HEK293T (cell line): ENCODE results near the gene CYP24A1.

Experiments
- CTCF ChIA-PET: fragments of 350-600 bp; formaldehyde crosslinking; extraction: SDS; loops from one replicate; lab custom pipeline; 2021; ENCODE audit warnings: antibody characterized with exemption, inconsistent platforms; lab: Yijun Ruan, JAX
- POLR2A ChIA-PET: fragments of 350-600 bp; formaldehyde crosslinking; extraction: SDS; loops from one replicate; lab custom pipeline; 2020; ENCODE audit warnings: antibody characterized with exemption, inconsistent platforms; lab: Yijun Ruan, JAX
- DNase-seq: peaks from one replicate; pipeline ENCODE4 v3.0.0; 2012; ENCODE audit warnings: mixed read lengths; ENCODE audit errors: extremely low spot score
- ARNT ChIP-seq: fragments of 450-650 bp; IDR thresholded peaks from 2 replicates; pipeline ENCODE4 v1.6.1; 2017; ENCODE audit warnings: mild to moderate bottlenecking
- BHLHE40 ChIP-seq: fragments of 450-650 bp; IDR thresholded peaks from 2 replicates; pipeline ENCODE4 v1.6.1; 2016; ENCODE audit warnings: mild to moderate bottlenecking, moderate library complexity, borderline replicate concordance
- CTBP1 ChIP-seq: fragments of 450-650 bp; IDR thresholded peaks from 2 replicates; pipeline ENCODE4 v1.6.1; 2016; ENCODE audit warnings: borderline replicate concordance
- ELF4 ChIP-seq: fragments of 450-650 bp; IDR thresholded peaks from 2 replicates; pipeline ENCODE4 v1.6.1; 2017; ENCODE audit warnings: antibody characterized with exemption
- FOXA1 ChIP-seq: fragments of 450-650 bp; IDR thresholded peaks from 2 replicates; pipeline ENCODE4 v1.6.1; 2016; ENCODE audit warnings: mild to moderate bottlenecking
- FOXK2 ChIP-seq: fragments of 450-650 bp; IDR thresholded peaks from 2 replicates; pipeline ENCODE4 v1.6.1; 2016; ENCODE audit warnings: mild to moderate bottlenecking
- FOXM1 ChIP-seq: fragments of 450-650 bp; IDR thresholded peaks from 2 replicates; pipeline ENCODE4 v1.6.1; 2017; ENCODE audit warnings: mild to moderate bottlenecking, borderline replicate concordance
- HDGF ChIP-seq: fragments of 450-650 bp; IDR thresholded peaks from 2 replicates; pipeline ENCODE4 v1.6.1; 2017; ENCODE audit warnings: antibody characterized with exemption, borderline replicate concordance
- L3MBTL2 ChIP-seq: fragments of 450-650 bp; conservative IDR thresholded peaks from 2 replicates; pipeline ENCODE4 v1.6.1; 2016; ENCODE audit warnings: mild to moderate bottlenecking
- LEF1 ChIP-seq: fragments of 450-650 bp; IDR thresholded peaks from 2 replicates; pipeline ENCODE4 v1.6.1; 2017; ENCODE audit warnings: mild to moderate bottlenecking, borderline replicate concordance
- NFRKB ChIP-seq: fragments of 450-650 bp; IDR thresholded peaks from 2 replicates; pipeline ENCODE4 v1.6.1; 2016; ENCODE audit warnings: mild to moderate bottlenecking, moderate library complexity
- PKNOX1 ChIP-seq: fragments of 450-650 bp; IDR thresholded peaks from 2 replicates; pipeline ENCODE4 v1.6.1; 2016
- SP1 ChIP-seq: fragments of 450-650 bp; IDR thresholded peaks from 2 replicates; pipeline ENCODE4 v1.6.1; 2017
- SUZ12 ChIP-seq: fragments of 450-650 bp; IDR thresholded peaks from 2 replicates; pipeline ENCODE4 v1.6.1; 2016; ENCODE audit warnings: mild to moderate bottlenecking
- TARDBP ChIP-seq: fragments of 450-650 bp; IDR thresholded peaks from 2 replicates; pipeline ENCODE4 v1.6.1; 2016
- ZNF384 ChIP-seq: fragments of 450-650 bp; IDR thresholded peaks from 2 replicates; pipeline ENCODE4 v1.6.1; 2016

CYP24A1 gene

GRCh38 chr20:54173653-54174456 is at the start of gene CYP24A1:
TSS of gene CYP24A1 (minus strand) at chr20:54173986. CDS start at chr20:54173579, 407 bp downstream.
- ChIA-PET CTCF (interaction anchor here (1.0 kb wide), 1 partner anchor 77 kb away, joined by 3 read pairs; no protein-coding TSS in a partner anchor), POLR2A (no interaction called here)
- TF ChIP-seq NFRKB (no peak), PKNOX1 (no peak), FOXK2 (no peak), FOXA1 (no peak), CTBP1 (no peak), HDGF (no peak), BHLHE40 (no peak), LEF1 (no peak), ZNF384 (no peak), FOXM1 (no peak), ELF4 (no peak)
- DNase-seq: peak; percentile 23

- POLR2A ChIA-PET: no interaction called here
- CTCF ChIA-PET: no interaction called here
- DNase-seq: no peak
- no peak for TF ChIP-seq LEF1
- no peak for TF ChIP-seq CTBP1
- no peak for TF ChIP-seq ZNF384
- no peak for TF ChIP-seq FOXA1
- TF ChIP-seq FOXM1: no peak
- no peak for TF ChIP-seq NFRKB
- no peak for TF ChIP-seq ARNT
- no peak for TF ChIP-seq SP1
- no peak for TF ChIP-seq PKNOX1
- no peak for TF ChIP-seq TARDBP
- TF ChIP-seq FOXK2: no peak
- no peak for TF ChIP-seq BHLHE40
- TF ChIP-seq L3MBTL2: no peak
These were observed 49.5 kb upstream of the CYP24A1 start for GRCh38 chr20:54223285-54223684.

GRCh38 chr20:54221996-54222890 is 48.5 kb upstream of the CYP24A1 start:
- TF ChIP-seq ZNF384: no peak
- no peak for TF ChIP-seq CTBP1
- TF ChIP-seq FOXM1: no peak
- no peak for TF ChIP-seq SP1
- TF ChIP-seq SUZ12: no peak
- no peak for TF ChIP-seq LEF1
- no peak for TF ChIP-seq NFRKB
- TF ChIP-seq L3MBTL2: no peak
- no peak for TF ChIP-seq BHLHE40
- TF ChIP-seq FOXA1: no peak
- TF ChIP-seq ELF4: no peak
- TF ChIP-seq ARNT: no peak
- TF ChIP-seq TARDBP: no peak
- no peak for TF ChIP-seq HDGF
- no peak for TF ChIP-seq FOXK2
- no peak for TF ChIP-seq PKNOX1
- ChIA-PET CTCF (interaction anchor here (1.3 kb wide), 1 partner anchor 14 kb away, joined by 5 read pairs; the partner anchor contains the start of gene PFDN4), POLR2A (no interaction called here)
- no peak for DNase-seq

- ChIA-PET CTCF (interaction anchor here (1.3 kb wide), 1 partner anchor 13 kb away, joined by 5 read pairs; the partner anchor contains the start of gene PFDN4), POLR2A (no interaction called here)
- TF ChIP-seq CTBP1 (no peak), FOXM1 (no peak), PKNOX1 (no peak), BHLHE40 (no peak), SP1 (no peak), SUZ12 (no peak), FOXK2 (no peak), ELF4 (no peak), L3MBTL2 (no peak), HDGF (no peak), TARDBP (no peak), LEF1 (no peak), NFRKB (no peak), ARNT (no peak), FOXA1 (no peak), ZNF384 (no peak)
- no peak for DNase-seq
These were observed 47.6 kb upstream of the CYP24A1 start for GRCh38 chr20:54221353-54221752.
